ENCODE measurements around the gene SEPTIN11. TPM values are rescaled to one million over a fixed set of nuclear protein-coding genes. Genes with fewer than 3 reads are reported as not detected.

SEPTIN11 gene
- total and polyA plus RNA-seq, 2 of the 8 experiments (the other 6 are each of a cell fraction or from before 2014, with no cell fraction given), result 32.2 to 110 TPM

- 85% methylated on average over 12 of the region's 12 CpGs; no CpG with 5 or more reads in 1 of the 2 experiments for WGBS, 2 experiments (ENCODE audit: extremely low coverage in 1 of 2, insufficient coverage in 1 of 2, insufficient read length in 1 of 2, insufficient replicate concordance in 2 of 2, low coverage in 1 of 2, low lambda C conversion rate in 2 of 2, missing lambda C conversion rate in 1 of 2)
- peaks cover 5% of the 10 kb centered on the region for H3K79me1 ChIP-seq (ENCODE audit: low read depth, low read length)
- DNase-seq (ENCODE audit: low read depth in 1 of 2, low spot score in 2 of 2) (no peak), FAIRE-seq (no peak)
- CTCF ChIA-PET (ENCODE audit: partially characterized antibody), result interaction anchor here (1.0 to 4.1 kb wide), 5 partner anchors 8 to 130 kb away, joined by 3 to 12 read pairs (median 4); no protein-coding TSS in a partner anchor
- no peaks in the 10 kb centered on the region for H3K9me3 ChIP-seq (ENCODE audit: insufficient read depth in 2 of 2, low read depth in 1 of 2, low read length in 1 of 2)
- TF ChIP-seq BCL11A (IDR thresholded peaks at IDR 0.05; ENCODE audit: low read depth in 2 of 2, low read length in 2 of 2) (no peak), RAD21 (IDR thresholded peaks at IDR 0.05 in 1 of 2, conservative IDR thresholded peaks at IDR 0.05 in 1 of 2; ENCODE audit: low read depth in 2 of 2, low read length in 2 of 2) (peak in 1 of 2 experiments; percentile 17; a peak in 2 of 4 replicates), NRF1 (IDR thresholded peaks at IDR 0.05; ENCODE audit: low read depth, low read length) (no peak), JUN (IDR thresholded peaks at IDR 0.05; ENCODE audit: low read depth, low read length) (no peak), EZH2 (IDR thresholded peaks at IDR 0.05; ENCODE audit: low read depth, low read length, severe bottlenecking) (no peak)
- TF ChIP-seq, protein P1, sequence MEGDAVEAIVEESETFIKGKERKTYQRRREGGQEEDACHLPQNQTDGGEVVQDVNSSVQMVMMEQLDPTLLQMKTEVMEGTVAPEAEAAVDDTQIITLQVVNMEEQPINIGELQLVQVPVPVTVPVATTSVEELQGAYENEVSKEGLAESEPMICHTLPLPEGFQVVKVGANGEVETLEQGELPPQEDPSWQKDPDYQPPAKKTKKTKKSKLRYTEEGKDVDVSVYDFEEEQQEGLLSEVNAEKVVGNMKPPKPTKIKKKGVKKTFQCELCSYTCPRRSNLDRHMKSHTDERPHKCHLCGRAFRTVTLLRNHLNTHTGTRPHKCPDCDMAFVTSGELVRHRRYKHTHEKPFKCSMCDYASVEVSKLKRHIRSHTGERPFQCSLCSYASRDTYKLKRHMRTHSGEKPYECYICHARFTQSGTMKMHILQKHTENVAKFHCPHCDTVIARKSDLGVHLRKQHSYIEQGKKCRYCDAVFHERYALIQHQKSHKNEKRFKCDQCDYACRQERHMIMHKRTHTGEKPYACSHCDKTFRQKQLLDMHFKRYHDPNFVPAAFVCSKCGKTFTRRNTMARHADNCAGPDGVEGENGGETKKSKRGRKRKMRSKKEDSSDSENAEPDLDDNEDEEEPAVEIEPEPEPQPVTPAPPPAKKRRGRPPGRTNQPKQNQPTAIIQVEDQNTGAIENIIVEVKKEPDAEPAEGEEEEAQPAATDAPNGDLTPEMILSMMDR (IDR thresholded peaks at IDR 0.05; ENCODE audit: control extremely low read depth in 1 of 3, insufficient read depth in 1 of 3, low read depth in 1 of 3, low read length in 3 of 3), result peak; percentile 19 to 34 (median 30); a peak in 3 of 4 replicates
- peaks cover 0 to 49% of the 10 kb centered on the region in 2 experiments; a peak in 3 of 4 replicates for H3K79me2 ChIP-seq (ENCODE audit: control insufficient read depth in 1 of 2, insufficient read depth in 2 of 2, low read length in 2 of 2)
- H2BK12ac ChIP-seq (ENCODE audit: low read depth, low read length), result no peak overlapping the region
- POLR2A ChIA-PET (ENCODE audit: partially characterized antibody), result interaction anchor here (1.0 to 1.1 kb wide), 3 partner anchors 19 to 55 kb away, joined by 3 to 4 read pairs (median 3); no protein-coding TSS in a partner anchor
- no peak overlapping the region for H3K4ac ChIP-seq (replicated peaks; ENCODE audit: insufficient read length, low read depth, low read length)
- H2BK15ac ChIP-seq (ENCODE audit: low read length), result no peak overlapping the region
- H3K18ac ChIP-seq (ENCODE audit: extremely low read depth, low read length), result no peak overlapping the region
- no peaks in the 10 kb centered on the region for H3K23me2 ChIP-seq (ENCODE audit: low read depth, low read length)
- H2BK20ac ChIP-seq (ENCODE audit: low read length), result no peak overlapping the region
- no peaks in the 10 kb centered on the region for H3K36me3 ChIP-seq (ENCODE audit: control insufficient read depth in 2 of 4, insufficient read depth in 4 of 4, low read length in 3 of 4)
- H2AFZ ChIP-seq (ENCODE audit: low read length), result no peak overlapping the region
- no peak overlapping the region for H3K14ac ChIP-seq (ENCODE audit: insufficient read length)
- H3K56ac ChIP-seq (replicated peaks; ENCODE audit: insufficient read length, low read depth, low read length), result no peak overlapping the region
- no peak overlapping the region for H4K8ac ChIP-seq (ENCODE audit: extremely low read depth, insufficient read depth, low read length)
- H3K4me1 ChIP-seq (replicated peaks in 1 of 4; ENCODE audit: control insufficient read depth in 3 of 4, insufficient read depth in 4 of 4, low read length in 3 of 4), result peaks cover 0 to 12% (median 7%) of the 10 kb centered on the region in 4 experiments; a peak in 4 of 7 replicates
- H4K91ac ChIP-seq (replicated peaks; ENCODE audit: insufficient read length, low read length), result no peak overlapping the region
- no peak overlapping the region for H4K5ac ChIP-seq (ENCODE audit: insufficient read length, low read depth, low read length)
- H3K27me3 ChIP-seq (replicated peaks in 1 of 4; ENCODE audit: control insufficient read depth in 3 of 4, extremely low read depth in 1 of 4, insufficient read depth in 3 of 4, low read length in 3 of 4), result no peaks in the 10 kb centered on the region
- no peak overlapping the region for H2BK120ac ChIP-seq (replicated peaks; ENCODE audit: low read depth, low read length)
- no peak overlapping the region for H3K4me2 ChIP-seq (ENCODE audit: insufficient read depth in 1 of 2, low read depth in 2 of 2, low read length in 2 of 2)
- no peak overlapping the region for H3K23ac ChIP-seq (ENCODE audit: insufficient read length)
- no peak overlapping the region for H3K9ac ChIP-seq (replicated peaks in 1 of 4; ENCODE audit: extremely low read depth in 1 of 4, low read depth in 3 of 4, low read length in 3 of 4)
- H2BK5ac ChIP-seq (ENCODE audit: low read depth, low read length), result no peak overlapping the region
- no peak overlapping the region for H3K4me3 ChIP-seq (ENCODE audit: extremely low read depth in 1 of 4, insufficient read depth in 2 of 4, low read depth in 3 of 4, low read length in 4 of 4)
- H2AK5ac ChIP-seq (ENCODE audit: low read depth, low read length), result no peak overlapping the region
- no peaks in the 10 kb centered on the region for H4K20me1 ChIP-seq (replicated peaks in 1 of 2; ENCODE audit: control insufficient read depth in 1 of 2, insufficient read depth in 2 of 2, low read length in 2 of 2)
- no peak overlapping the region for H3K27ac ChIP-seq (ENCODE audit: low read depth, low read length)
Measured at GRCh38 chr4:76990288-76991080, 40.9 kb downstream of the SEPTIN11 start.
